ENCODE measurements around the gene GNAI1.
A peak's percentile ranks its signal among the peaks of the same experiment; 100 is the strongest.

The GNAI1 gene

DNA sequence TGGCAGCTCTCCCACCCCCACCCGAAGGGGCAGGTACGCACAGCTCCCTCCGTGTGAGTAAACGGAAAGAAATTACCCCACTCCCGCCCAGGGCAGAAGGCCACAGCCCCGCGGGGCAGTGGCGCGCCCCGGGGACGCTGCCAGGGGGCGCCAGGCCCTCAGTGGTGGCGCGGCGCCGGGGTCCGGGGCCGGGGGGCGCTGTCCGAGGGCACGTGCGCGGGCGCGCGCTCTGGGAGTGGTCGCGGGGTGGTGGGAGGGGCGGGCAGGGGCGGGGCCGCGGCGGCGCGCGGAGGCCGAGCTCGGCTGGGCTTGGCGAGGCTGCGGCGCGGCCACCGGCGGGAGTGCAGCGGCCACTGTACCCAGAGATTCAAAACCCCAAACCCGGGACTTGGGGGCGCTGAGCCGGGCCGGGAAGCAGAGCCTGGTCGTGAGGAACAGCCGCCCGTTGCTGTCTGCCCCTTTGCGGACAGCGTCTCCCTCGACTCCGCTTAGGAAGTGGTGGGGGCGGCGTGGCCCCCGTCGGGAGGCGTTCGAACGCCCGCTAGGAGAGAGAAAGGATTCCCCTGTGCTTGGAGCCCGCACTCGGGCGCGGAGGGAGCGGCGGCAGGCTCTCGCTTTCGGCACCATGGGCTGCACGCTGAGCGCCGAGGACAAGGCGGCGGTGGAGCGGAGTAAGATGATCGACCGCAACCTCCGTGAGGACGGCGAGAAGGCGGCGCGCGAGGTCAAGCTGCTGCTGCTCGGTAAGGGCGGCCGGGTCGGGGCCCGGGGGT is at the start of gene GNAI1:
Gene GNAI1 (plus strand): TSS at position 296 of the 773 bp plus-strand sequence. CDS start 330 bp downstream, at position 626.
- peak; percentile 75 for DNase-seq (ENCODE audit: low spot score)

DNA sequence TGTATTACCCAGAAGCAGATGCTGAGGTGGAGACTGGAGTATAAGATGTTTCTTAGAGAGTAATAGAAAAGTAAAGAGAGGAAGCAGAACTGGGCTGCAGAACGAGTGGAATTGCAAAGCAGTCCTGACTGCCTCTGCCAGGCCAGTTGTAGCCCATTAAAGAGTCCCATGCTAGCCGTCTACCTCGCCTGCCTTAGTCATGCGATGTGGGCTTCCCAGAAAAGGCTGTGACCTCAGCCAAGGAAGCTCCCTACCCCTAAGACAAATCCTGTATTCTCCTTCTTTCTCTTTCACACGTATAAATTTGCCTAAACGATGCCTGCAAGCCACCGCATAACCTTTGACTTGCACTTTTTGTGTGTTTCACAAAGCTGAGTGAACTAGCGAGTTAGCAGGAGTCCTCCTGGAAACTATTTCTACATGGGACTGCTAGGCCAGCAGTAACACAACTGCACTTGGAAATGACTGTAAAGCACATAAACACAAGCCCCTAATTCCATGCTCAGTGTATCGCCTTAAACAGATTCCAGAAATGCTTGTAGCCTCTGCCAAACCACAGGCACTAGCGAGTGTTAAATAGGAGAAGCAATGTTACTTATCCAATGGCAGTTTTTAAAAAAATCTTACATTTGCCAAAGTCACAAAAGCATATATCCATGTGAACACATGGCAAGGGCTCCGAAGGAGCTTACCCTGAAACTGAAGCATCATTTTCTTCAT is 47.4 kb upstream of the GNAI1 start:
- DNase-seq (ENCODE audit: low spot score), result no peak

DNA sequence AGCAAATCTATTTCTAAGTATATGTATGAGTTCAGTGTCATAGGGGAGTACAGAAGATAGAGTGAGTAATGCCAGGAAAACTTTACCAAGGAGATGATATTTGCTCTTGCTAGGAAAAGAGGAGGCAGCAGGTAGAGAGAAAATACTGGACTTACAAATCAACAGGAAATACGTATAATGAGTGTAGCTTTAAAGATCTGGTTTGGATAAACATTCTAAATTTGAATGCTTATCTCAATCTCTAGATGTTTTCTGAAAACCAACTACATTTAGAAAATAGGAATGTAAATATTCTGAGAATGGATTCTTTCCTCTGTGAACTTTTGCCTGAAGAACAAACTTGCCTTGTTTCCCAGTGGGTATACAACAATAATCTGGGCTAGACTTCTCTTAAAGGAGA is 46.9 kb upstream of the GNAI1 start:
- DNase-seq (ENCODE audit: low spot score), result no peak

DNA sequence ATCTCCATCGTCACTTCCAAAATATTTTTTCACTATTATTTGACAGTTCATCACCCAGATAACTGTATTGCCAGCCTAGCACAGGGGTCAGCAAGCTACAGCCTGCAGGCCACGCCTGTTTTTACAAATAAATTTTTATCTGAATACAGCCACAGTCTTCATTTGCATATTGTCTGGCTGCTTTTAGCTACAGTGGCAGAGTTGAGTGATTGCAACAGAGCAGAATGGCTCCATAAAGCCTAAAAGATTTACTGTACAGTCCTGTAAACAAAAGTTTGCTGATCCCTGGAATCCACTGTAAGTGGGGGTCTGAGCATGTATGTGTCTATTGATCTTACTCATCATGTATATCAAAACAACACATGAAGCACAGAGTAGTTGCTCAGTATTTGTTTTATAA is 45.9 kb upstream of the GNAI1 start:
- no peak for DNase-seq (ENCODE audit: low spot score)

DNA sequence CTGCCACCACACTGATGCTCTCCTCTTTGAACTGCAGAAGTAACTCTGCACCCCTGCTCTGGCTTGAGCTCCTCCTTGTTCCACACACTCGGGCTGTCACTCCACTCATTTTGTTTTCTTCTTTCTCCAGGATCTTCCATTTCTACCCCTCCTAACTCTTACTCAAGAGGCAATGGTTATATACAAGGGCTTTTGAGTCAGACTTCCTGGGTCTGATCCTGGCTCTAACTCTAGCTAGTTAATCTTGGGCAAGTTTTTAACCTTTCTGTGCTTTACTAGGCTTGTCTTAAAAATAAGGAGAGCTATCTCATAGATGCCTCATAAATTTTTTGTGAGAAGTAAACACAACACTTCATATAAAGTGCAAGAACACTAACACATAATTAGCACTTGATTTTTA is 45.3 kb upstream of the GNAI1 start:
- no peak for DNase-seq (ENCODE audit: low spot score)

DNA sequence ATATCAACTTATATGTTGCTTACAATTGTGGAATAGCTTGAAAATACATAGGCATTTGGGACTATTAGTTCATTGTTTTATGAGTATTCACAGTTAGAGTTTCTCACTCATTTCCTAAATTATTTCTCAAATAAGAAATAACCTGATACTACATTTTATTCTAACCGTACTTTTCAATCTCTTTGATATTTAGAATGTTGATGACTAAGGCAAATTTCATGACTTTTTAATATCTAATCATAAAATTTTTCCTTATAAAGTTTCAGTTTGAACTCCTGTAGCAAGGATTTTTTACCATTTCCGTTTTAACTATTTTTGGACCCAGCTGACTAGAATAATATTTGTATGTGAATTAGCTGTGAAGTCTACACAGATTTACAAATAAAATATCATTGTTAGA is 41.3 kb upstream of the GNAI1 start:
- no peak for DNase-seq (ENCODE audit: low spot score)

DNA sequence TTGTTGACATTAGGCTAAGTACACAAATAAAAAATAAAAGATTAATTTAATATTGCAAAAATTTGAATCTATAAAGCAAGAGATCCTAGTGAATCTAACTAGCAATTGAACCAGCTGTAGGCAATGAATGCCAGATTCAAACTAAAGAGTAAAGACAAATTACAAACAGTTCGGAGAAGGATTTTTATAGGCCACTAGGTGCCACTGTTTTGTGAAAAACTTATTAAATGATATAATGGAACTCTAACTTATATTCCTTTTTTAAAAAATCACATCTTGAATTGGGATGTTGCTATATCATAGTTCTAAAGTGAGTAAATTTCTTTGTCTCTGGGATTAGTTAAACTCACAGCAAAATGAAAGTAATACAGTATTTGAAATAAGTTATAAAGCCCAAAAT is 39.1 kb upstream of the GNAI1 start:
- DNase-seq (ENCODE audit: low spot score), result peak; percentile 30

DNA sequence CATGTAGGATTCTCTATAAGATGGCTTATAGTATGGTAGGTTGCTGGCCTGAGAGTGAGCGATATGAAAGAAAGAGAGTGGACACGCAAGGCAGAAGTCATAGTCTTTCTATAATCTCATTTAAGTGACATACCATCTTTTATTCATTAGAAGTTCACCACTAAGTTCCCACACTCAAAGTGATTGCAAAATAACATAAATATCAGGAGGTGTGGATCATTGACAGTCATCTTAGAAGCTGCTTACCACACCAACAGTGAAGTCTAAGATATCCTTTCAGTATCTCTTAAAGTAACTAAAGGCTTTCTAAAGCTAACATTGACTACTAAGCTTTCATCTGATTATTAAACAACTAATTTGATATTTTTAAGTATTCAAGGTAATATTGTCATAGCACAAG is 36.9 kb upstream of the GNAI1 start:
- DNase-seq (ENCODE audit: low spot score), result no peak

DNA sequence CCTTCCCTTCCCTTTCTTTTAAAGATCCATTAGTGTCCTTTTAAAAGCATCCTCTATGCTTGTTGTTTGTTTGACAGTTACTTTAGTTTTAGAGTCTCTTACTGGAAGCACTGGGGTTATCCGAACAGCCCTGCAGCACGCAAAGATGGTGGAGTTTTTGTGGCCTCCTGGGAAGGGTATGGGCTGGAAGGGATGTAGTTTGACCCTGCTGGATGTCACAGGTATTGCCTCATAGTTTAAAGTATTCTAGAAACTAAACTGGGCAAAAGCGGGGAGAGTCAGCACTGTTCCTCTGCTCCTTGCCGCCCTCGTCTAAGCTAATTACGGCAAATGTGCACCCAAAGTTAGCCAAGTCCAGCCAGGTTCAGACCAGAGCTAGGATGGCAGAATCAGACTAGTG is 35.8 kb upstream of the GNAI1 start:
- no peak for DNase-seq (ENCODE audit: low spot score)

DNA sequence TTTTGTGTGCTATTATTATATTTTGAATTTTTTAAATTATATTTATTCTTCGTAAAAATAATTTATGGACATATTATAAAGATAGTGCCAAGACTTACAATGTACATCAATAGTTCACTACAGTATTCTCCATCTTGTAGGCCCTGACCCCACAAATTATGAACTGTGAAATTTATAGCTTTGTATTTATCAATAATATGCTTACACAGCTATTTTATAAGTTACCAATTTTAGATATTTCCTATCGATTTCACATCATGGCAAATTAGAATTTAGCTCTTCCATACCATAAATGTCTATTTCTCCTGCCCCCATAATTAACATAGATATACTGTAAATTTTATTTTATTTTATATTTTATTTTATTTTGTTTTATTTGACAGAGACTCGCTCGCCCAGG is 34.4 kb upstream of the GNAI1 start:
- no peak for DNase-seq (ENCODE audit: low spot score)

DNA sequence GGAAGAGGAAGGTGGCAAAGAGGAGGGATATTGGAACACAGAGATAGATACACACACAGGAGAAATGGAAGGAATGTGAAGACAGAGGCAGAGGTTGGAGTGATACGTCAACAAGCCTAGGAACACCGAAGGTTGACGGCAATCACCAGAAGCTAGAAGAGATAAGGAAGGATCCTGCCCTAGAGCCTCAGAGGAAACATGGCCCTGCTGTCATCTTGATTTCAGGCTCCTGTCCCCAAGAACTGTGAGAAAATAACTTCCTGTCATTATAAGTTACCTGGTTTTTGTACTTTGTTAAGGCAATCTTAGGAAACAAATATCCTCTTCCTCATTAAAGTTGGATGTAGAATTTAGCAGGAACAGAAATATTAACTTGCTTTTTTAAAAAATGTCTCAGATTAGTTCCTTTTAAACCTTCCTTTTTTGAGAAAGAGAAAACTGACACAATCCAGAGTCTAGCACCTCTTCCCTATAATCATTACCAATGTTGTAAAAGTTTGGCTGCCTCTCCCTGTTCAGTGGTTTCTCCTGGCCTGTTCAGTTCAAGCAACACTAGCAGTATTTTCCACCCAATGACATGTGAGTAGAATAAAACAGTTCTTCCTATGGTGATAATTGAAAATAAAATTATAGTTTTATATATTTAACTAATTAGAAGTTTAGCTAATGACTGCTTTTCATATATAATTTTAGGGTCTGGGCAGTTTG is 28.8 kb upstream of the GNAI1 start:
- no peak for DNase-seq (ENCODE audit: low spot score)

DNA sequence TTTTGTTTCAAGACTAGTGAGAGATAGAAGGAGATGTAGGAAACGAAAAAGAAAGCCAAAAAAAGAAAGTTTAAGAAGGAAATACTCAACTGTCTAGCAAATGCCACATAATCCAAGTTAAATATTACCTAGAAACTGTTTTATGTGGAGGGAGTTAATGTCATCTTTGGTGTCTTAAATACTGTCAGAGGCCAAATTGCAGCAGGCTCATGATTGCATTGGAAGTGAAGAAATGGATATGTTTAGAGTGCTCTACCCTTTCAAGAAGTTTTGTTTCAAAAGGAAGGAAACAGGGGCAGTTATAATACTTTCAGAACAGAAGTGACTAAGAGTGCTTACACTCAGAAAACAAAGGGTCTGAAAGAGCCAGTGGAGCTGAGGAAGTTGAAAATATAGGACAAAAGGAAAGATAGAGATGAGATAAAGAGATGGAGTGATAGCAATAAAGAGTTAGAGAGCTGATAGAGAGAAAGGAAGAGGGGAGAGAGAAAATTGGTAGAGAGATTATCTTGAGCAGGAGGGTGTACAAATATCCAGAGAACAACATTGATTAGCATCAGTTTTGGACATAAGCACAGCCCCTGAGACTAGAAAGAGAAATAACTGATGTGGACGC is 28.0 kb upstream of the GNAI1 start:
- DNase-seq (ENCODE audit: low spot score), result no peak

DNA sequence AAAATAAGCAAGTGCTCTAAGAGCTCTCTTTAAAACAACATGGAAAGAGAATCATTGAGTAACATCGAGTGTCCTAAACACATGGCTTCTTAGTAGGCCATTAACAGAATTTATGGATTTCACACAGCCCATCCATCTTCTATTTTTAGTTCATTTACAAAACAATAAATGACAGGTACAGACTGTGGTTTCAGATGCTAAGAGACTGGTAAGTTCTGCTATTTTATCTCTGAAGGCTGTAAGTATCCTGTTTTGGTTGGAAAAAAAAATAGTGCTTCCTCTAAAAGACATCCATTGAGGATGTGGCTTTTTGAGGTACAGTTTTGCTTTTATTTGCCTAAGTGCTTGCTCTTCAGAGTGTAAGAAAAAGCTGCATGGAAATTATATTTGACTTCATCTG is 27.4 kb upstream of the GNAI1 start:
- no peak for DNase-seq (ENCODE audit: low spot score)

DNA sequence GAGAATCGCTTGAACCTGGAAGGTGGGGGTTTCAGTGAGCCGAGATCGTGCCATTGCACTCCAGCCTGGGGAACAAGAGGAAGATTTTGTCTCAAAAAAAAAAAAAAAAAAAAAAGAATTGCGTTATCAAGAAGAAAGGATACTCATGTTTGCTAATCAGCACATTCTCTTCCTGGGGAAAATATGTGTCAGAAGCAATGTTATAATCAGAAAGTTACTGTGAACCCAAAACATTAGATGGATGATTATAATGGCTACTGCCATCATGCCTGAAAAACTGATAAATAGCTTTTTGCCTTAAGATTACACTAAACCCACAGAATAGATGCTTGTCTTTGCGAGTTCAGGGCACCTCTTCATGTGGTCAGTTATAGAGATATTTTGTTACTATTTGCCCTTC is 24.3 kb upstream of the GNAI1 start:
- DNase-seq (ENCODE audit: low spot score), result no peak

DNA sequence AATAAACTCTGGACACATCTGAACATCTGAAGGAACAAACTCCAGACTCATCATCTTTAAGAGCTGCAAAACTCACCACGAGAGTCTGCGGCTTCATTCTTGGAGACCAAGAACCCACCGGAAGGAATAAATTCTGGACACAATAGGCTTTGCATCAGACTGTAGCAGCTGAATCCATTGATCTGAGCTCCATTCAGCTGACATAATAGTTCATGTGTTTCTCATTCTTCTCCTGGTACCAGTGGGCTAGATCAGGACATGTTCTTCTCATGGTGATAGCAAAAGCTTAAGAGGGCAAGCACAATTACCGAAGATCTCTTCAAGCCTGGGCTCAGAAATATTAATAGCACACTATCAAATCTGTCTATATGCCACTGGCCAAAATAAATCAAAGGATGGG is 20.5 kb upstream of the GNAI1 start:
- no peak for DNase-seq (ENCODE audit: low spot score)

DNA sequence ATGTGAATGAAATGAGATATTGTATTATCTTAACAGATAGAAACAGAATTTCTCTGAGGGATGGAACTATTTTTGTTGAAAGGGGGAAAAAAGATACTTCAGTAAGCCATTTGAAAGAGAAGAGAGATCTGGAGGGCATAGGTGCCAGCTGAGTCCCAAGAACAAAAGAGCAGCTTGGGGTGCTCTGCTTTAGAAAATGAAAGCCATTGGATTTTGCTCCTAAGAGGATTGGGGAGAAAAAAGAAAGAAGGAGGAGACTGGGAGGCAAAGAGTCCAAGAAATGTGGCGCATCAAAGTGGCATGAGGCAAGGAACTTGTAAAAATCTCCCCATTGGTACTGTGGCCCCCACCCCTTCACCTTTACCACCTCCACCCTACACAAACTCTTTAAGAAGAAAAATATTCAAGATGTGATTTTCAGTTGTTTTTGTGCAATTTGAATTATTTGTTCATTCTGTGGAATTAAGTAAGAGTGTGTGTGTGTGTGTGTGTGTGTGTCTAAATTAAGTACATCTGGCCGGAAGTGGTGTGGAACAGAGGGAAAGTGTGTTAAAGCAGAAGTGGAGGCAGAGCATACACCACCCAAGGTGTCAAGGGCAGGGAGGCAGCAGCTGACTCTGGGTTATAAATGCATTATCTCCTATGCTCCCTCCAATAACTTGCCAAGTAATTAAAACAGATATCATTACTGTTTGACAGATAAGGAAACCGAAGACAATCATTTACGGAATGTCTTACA is 9.9 kb upstream of the GNAI1 start:
- DNase-seq (ENCODE audit: low spot score), result no peak

DNA sequence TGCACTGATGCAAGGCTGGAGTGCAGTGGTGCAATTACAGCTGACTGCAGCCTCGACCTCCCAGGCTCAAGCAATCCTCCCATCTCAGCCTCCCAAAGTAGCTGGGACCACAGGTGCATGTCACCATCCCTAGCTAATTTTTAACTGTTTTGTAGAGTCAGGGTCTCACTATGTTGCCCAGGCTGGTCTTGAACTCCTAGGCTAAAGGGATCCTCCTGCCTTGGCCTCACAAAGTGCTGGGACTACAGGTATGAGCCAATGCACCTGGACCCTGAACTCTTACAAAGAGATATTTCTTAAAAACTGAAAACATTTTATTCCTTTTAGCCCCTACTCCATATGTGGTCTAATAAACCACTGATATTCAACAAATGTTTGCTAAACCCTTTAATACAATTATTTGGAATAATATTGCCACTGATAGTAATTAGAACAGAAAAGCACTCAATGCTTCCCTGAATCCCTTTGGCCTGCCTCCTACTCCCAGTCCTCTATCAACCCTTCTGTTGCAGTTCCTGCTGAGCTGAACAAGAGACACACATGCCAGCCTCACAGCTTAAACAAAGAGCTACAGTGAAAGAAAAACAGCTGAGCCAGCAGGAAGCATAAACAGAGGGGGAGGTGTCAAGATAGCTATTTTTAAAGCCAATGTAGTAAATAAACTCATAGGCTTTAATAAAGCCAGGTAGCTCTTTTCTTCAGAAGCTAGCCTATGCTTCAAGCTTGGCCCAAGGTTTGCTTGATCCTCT is 7.0 kb upstream of the GNAI1 start:
- DNase-seq (ENCODE audit: low spot score), result peak; percentile 89

DNA sequence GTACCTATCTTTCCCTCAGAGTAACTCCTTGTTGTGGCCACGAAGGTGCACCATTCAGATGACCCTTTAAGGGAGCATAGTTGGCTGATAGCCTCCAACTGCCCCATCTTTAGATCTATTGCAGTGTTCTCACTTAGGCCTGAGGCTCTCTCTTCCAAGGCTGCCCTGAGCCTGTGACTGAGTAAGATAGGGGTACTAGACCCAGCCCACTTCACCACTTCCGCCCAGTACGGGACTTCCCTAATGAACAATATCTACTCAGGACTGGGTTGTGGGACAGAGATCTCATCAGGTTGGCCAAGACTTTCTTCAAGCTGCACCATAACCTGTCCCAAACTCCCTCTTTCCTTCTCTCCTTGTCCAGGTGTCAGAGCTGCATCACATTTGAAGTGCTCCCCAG is 5.7 kb upstream of the GNAI1 start:
- no peak for DNase-seq (ENCODE audit: low spot score)

DNA sequence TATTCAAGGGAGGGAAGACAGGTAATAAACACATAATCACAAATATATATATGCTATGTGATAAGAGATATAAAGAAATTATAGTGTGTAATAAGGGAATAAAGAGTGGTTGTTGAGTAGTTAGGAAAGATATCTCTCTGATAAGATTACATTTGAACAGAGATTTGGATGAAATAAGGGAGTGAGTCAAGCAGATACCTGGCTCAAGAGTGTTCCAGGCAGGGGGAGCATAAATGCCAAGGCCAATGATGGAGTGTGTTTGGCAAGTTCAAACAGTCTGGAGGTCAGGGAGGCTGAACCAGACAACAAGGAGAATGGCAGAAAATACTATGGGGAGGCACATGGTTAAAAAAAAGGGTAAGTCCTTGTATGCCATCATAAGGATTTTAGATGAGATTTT is 4.8 kb upstream of the GNAI1 start:
- DNase-seq (ENCODE audit: low spot score), result no peak

DNA sequence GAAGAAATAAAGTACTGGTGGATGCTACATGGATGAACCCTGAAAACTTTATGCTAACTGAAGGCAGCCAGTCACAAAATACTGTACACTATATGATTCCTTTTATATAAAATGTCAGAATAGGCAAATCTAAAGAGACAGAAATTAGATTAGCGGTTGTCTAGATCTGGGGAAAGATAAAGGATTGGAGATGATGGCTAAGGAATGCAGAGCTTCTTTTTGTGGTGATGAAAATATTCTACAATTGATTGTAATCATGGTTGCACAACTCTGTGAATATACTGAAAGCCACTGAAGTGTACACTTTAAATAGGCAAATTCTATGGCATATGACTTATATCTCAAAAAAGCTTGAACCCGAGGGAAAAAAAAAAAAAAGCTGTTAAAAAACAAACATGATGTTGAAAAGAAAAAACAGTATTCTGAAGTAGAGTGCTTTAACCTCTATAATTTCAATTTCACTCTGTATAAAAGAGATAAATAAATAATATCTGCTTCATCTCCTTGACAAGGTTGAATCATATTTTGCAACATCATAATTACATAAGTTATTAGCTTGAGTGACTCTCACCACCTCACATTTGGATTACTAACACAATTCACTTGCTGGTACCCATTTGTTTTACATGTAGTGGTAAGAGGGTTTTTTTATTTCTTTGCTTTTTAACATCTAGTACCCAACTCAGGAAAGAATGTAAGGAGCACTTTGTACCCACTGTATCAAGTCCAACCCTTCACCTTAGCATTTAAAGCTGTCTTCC is 2.8 kb upstream of the GNAI1 start:
- no peak for DNase-seq (ENCODE audit: low spot score)
